OCI-LY3 (cell line): ENCODE results near the gene MIB1.

ENCODE experiments used
- H2AFZ ChIP-seq: fragments of 200-600, 300-600 bp; shearing (Covaris generic); 2 replicates; pipeline ENCODE4 v1.6.0; 2014; ENCODE audit warnings: antibody characterized with exemption, low read depth, low read length
- H3K27ac ChIP-seq: fragments of 200-600, 300-600 bp; sonication (generic); 2 replicates; pipeline ENCODE4 v1.5.1; 2014; ENCODE audit warnings: mild to moderate bottlenecking, low read length, moderate library complexity, mixed read lengths
- H3K27me3 ChIP-seq: fragments of 200-600, 300-600 bp; sonication (generic); 2 replicates; pipeline ENCODE4 v1.6.1; 2014; ENCODE audit warnings: low read depth, low read length, mixed read lengths
- H3K36me3 ChIP-seq: fragments of 200-600, 300-600 bp; sonication (generic); replicated peaks from 2 replicates; pipeline ENCODE3; 2014; ENCODE audit warnings: low read depth, low read length, mixed read lengths
- H3K4me1 ChIP-seq: fragments of 300-600, 200-600 bp; sonication (generic); 2 replicates; pipeline ENCODE4 v1.6.1; 2014; ENCODE audit warnings: low read length, mixed read lengths
- H3K4me2 ChIP-seq: fragments of 200-600, 300-600 bp; sonication (generic); 2 replicates; pipeline ENCODE4 v1.6.1; 2014; ENCODE audit warnings: low read length, mixed read lengths
- H3K4me3 ChIP-seq: fragments of 300-600, 200-600 bp; sonication (generic); 2 replicates; pipeline ENCODE4 v1.5.1; 2014; ENCODE audit warnings: antibody characterized with exemption, mild to moderate bottlenecking, low read length, moderate library complexity
- H3K79me2 ChIP-seq: fragments of 300-600, 200-600 bp; shearing (Covaris generic); 2 replicates; pipeline ENCODE4 v1.6.1; 2014; ENCODE audit warnings: mild to moderate bottlenecking, low read length, mixed read lengths
- H3K9ac ChIP-seq: fragments of 300-600, 200-600 bp; shearing (Covaris generic); 2 replicates; pipeline ENCODE4 v1.6.0; 2014; ENCODE audit warnings: mild to moderate bottlenecking, low read length, moderate library complexity
- H3K9me3 ChIP-seq: fragments of 200-600, 300-600 bp; shearing (Covaris generic); 2 replicates; pipeline ENCODE4 v1.6.1; 2014; ENCODE audit warnings: low read length, mixed read lengths; ENCODE audit not compliant: insufficient read depth
- H4K20me1 ChIP-seq: fragments of 200-600, 300-600 bp; sonication (generic); 2 replicates; pipeline ENCODE4 v1.6.1; 2016; ENCODE audit warnings: low read length, mixed read lengths; ENCODE audit not compliant: insufficient read depth
- CTCF ChIP-seq: fragments of 200-600, 300-600 bp; sonication (generic); IDR thresholded peaks from 2 replicates; pipeline ENCODE4 v1.5.1; 2014; ENCODE audit warnings: antibody characterized with exemption, low read length, low read depth
- EZH2phosphoT487 ChIP-seq: fragments of 200-600 bp; shearing (Covaris generic); IDR thresholded peaks from 2 replicates; pipeline ENCODE4 v1.6.1; 2018; ENCODE audit warnings: antibody characterized with exemption, mixed run types, low read depth

The MIB1 gene

GRCh38 chr18:21702602-21703001 lies 38.0 kb upstream of the MIB1 start:
- Histone ChIP-seq H2AFZ (no peak overlapping the region), H3K4me2 (peak overlapping the region; percentile 19; the same call in 1 of the 2 replicates), H3K27ac (no peak overlapping the region), H3K36me3 (peaks cover 22% of the 10 kb centered on the region), H3K79me2 (peaks cover 15% of the 10 kb centered on the region), H3K9me3 (no peaks in the 10 kb centered on the region), H3K4me1 (peaks cover 14% of the 10 kb centered on the region; the same call in 1 of the 2 replicates), H3K9ac (no peak overlapping the region), H3K4me3 (peak overlapping the region; percentile 97; the same call in 1 of the 2 replicates), H4K20me1 (no peaks in the 10 kb centered on the region), H3K27me3 (no peaks in the 10 kb centered on the region)
- TF ChIP-seq EZH2phosphoT487 (no peak), CTCF (no peak)

GRCh38 chr18:21703241-21703820 lies 37.3 kb upstream of the MIB1 start:
- peaks cover 19% of the 10 kb centered on the region for H3K36me3 ChIP-seq

GRCh38 chr18:21704603-21705364 lies 35.8 kb upstream of the MIB1 start, which contains the start of gene ABHD3:
Gene ABHD3, minus strand, starts transcription at chr18:21704774. Its CDS starts 109 bp downstream, at chr18:21704665.
- peak within 1 kb of the TSS; percentile 91 for H3K9ac ChIP-seq

More at GRCh38 chr18:21703241-21703820, 37.3 kb upstream of the MIB1 start:
- Histone ChIP-seq H2AFZ (peak overlapping the region; percentile 56; the same call in 1 of the 2 replicates), H4K20me1 (no peaks in the 10 kb centered on the region), H3K27ac (peak overlapping the region; percentile 71), H3K4me1 (peaks cover 14% of the 10 kb centered on the region; the same call in 1 of the 2 replicates), H3K27me3 (no peaks in the 10 kb centered on the region), H3K9me3 (no peaks in the 10 kb centered on the region), H3K9ac (peak overlapping the region; percentile 91), H3K4me2 (peak overlapping the region; percentile 93), H3K4me3 (peak overlapping the region; percentile 97), H3K79me2 (peaks cover 15% of the 10 kb centered on the region)
- TF ChIP-seq CTCF, result no peak
- no peak for TF ChIP-seq EZH2phosphoT487

More at GRCh38 chr18:21704603-21705364, 35.8 kb upstream of the MIB1 start, which contains the start of gene ABHD3:
- Histone ChIP-seq H3K27ac (peak within 1 kb of the TSS; percentile 71), H4K20me1 (no peaks in the 10 kb centered on the region), H2AFZ (peak within 1 kb of the TSS; percentile 86), H3K79me2 (peaks cover 15% of the 10 kb centered on the region), H3K4me1 (peaks cover 14% of the 10 kb centered on the region; the same call in 1 of the 2 replicates), H3K27me3 (no peaks in the 10 kb centered on the region), H3K4me3 (peak within 1 kb of the TSS; percentile 97), H3K4me2 (peak within 1 kb of the TSS; percentile 93), H3K36me3 (peaks cover 14% of the 10 kb centered on the region), H3K9me3 (no peaks in the 10 kb centered on the region)
- no peak for TF ChIP-seq EZH2phosphoT487
- no peak; the same call in 1 of the 2 replicates for TF ChIP-seq CTCF
